RPMI7951 (cell line): ENCODE data around the gene PEAK3. TPM values are rescaled to one million over a fixed set of nuclear protein-coding genes. Genes with fewer than 3 reads are reported as not detected.

Experiments
- DNase-seq: peaks from one replicate; pipeline ENCODE4 v3.0.0-alpha.2; 2012; ENCODE audit warnings: low read depth
- total RNA-seq: library from RNA; depleted of rRNA; stranded (reverse); fragments of >200 nt; shearing (Covaris generic); gene quantifications from 2 replicates; pipeline ENCODE4 v1.2.3, GENCODE V29; 2014; rRNA removed

Gene PEAK3
- total RNA-seq: 0.20 and 0.24 TPM in 2 replicates

DNA sequence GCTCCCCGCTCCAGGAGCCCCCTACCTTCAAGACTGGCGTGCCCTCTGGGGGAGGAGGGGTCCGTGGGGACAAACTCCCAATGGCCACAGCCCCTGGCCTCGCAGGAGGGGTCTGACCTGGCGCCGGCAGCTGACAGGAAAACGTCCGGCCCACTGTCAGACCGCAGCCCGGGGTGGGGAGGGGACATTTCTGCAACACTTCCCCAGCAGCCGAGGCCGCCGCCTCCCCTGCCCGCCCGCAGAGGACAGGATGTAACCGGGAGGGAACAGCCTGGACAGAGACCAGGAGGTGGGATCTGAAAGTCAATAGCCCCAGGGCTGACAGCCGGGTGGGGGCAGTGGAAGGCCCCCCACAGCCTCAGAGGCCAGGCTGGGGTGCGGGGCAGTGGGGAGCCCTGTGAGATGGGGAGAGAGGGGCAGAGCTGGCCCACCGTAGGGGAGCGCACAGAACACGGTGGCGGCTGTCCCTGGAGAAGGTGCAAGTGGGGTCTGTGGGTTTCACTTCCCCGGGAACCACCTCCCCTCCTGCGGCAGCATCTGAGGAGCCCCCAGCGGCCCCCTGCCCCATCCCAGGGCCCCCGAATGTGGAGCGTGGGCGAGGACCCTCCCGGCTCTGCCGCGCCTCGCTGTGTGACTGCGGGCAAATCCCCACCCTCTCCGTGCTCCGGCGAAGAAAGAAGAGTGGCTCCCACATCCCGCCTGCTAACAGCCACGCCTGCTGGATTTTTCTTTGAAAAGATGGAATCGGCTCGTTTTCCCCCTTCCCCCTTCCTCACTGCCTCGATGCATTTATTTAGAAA is at the start of gene PEAK3:
TSS of gene PEAK3 (minus strand) at position 114 of the 800 bp plus-strand sequence. CDS start 1,244 bp downstream, outside the sequence.
- peak; percentile 72 for DNase-seq

GRCh38 chr19:2330632-2331284 is 48.8 kb upstream of the PEAK3 start:
- no peak for DNase-seq

GRCh38 chr19:2330255-2330631 is 48.3 kb upstream of the PEAK3 start:
- no peak for DNase-seq

- no peak for DNase-seq
Observed at GRCh38 chr19:2329501-2329916, 47.5 kb upstream of the PEAK3 start.

GRCh38 chr19:2329149-2329478 is 47.1 kb upstream of the PEAK3 start:
- no peak for DNase-seq

DNA sequence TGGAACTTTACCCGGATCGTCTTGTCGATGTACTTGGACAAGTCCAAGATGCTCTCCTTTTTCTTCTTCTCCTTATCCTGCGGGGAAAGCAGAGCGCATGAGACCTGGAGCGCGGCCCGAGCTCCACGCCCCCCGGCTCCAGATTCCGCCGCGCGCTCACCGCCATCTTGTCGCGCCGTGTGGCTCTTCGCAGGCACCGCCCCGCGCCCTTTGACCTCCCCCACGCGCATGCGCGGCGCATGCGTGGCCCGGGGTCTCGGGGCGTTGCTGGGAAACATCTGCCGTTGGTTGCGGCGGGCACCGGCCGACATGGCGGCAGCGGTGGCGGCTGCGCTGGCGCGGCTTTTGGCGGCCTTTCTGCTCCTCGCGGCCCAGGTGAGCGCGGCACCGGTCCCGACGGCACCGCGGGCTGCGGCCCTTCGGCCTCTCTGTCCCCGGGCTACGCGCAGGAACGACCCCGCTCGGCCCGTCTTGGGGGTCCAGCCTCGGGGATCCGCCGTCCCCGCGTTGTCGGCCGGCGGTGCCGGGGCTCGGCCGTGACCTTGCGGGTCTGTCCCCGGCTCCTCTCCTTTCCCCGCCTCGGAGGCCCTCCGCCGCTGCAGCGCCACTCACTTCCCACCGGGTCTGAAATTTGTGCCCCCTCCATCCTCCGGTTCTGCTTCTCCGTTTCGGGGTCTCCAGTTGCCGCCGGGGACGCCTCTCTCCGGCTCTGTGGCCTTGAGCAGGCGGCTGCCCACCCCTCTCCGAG is 46.6 kb upstream of the PEAK3 start, which contains the start of the genes LSM7 and SPPL2B:
TSS of gene LSM7 (minus strand) at position 186 of the 748 bp plus-strand sequence. CDS start at position 166, 20 bp downstream.
TSS of gene SPPL2B (plus strand) at position 284 of the 748 bp plus-strand sequence. CDS start at position 310, 26 bp downstream.
- DNase-seq: peak; percentile 85

- peak; percentile 80 for DNase-seq
Observed at GRCh38 chr19:2327773-2328400, 45.9 kb upstream of the PEAK3 start.

DNA sequence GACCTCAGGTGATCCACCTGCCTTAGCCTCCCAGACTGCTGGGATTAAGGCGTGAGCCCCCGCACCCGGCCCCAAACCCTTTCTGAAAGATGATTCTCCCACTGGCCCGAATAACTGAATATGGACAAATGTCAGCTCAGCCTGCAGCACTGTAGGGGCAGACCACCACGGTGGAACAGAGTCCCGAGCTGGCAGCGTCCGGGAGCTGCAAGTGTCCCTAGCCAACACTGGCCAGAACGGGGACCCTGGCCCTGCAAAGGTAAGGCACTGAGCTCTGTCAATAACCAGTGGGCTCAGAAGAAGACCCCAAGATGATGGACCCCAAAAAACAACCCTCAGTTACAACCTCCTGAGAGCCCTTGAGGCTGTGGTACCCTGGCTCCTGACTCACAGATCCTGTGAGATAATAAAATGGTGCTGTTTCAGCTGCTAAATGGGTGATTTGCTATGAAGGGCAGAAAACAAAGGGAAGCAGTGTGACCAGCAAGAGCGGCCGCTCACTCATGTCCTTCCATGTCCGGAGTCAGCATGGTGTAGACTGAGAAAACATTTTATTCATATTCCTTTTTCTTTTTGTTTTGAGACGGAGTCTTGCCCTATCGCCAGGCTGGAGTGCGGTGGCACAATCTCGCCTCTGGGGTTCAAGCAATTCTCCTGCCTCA is 44.9 kb upstream of the PEAK3 start:
- DNase-seq: peak; percentile 26

DNA sequence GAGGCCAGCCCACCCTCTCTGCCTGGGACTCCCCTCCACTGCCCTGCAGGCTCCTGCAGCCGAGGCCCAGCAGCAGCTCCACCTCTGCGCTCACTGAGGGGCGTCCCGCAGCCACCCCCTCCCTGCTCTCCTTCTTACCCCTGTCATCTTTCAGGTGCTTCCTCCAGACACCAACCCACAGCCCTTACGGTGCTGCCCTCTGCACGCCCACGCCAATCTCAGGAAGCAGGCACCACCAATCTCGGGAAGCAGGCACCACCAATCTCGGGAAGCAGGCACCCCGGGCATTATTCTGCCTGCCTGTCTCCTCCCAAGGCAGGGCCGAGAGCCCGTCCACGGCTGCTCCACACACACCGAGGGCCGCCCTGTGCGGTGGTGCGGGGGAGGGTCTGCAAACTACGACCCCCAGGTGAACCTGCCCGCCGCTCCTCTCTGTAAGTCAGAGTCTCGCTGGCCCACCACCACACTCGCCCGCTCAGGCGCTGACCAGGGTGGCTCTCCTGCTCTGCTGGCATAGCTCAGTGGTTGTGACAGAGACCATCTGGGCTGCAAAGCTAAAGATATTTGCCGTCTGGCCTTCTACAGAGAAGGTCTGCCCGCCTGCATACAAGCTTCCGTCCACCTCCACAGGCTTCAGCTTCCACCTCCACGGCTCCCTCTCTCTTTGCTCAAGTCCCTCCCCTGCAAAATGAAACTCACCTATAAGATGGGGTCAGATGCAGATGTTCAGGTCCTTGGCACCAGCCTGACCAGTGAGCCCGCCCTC is 43.5 kb upstream of the PEAK3 start:
- no peak for DNase-seq

GRCh38 chr19:2324220-2324948 is 42.4 kb upstream of the PEAK3 start:
- DNase-seq: no peak

DNA sequence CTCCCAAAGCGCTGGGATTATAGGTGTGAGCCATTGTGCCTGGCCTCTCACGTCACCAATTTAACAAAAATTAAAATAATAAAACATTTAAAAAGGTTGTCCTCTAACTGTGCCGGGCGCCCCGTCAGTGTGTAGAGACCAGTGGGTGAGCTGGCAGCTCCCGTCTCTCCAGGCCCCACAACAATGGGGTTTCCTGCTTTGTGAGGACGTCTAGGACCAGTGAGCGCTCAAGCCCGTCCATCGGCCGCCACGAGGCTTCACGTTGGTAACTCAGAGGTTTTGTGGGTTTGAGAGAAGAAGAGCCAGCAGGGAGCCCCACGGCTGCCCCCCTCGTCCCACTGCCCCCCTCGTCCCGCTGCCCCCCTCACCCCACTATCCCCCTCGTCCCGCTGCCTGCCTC is 41.7 kb upstream of the PEAK3 start:
- DNase-seq: no peak

DNA sequence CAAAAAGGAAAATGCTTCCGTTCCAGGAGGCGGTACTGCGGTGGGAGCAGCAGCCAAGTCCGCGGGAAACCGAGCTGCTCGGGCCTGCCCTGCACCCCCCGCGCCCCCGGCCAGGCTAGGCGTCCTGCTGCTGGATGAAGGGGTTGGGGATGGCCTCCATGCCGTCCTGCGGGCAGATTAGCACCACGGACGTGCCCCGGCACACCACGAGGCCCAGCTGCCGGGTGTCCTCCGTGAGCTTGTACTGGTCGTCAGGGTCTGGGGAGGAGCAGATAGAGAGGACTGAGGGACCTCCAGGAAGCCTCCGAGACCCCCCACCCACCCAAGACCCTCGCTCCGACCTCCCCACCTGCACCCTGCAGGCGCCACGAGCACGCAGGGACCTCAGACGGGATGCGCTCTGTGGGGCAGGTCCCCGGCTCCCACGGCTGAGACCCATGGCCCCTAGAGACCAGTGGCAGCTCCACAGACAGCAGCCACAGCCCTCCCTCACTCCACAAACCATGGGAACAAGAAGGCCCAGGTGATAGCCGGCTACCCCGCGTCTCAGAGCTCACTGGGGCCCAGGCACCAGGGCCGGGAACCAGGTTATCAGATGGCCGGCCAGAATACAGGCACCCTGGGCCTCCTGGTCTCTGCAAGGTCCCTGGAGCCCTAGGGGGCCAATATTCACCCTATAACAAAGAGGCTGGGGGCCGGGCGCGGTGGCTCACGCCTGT is 39.7 kb upstream of the PEAK3 start:
- no peak for DNase-seq

DNA sequence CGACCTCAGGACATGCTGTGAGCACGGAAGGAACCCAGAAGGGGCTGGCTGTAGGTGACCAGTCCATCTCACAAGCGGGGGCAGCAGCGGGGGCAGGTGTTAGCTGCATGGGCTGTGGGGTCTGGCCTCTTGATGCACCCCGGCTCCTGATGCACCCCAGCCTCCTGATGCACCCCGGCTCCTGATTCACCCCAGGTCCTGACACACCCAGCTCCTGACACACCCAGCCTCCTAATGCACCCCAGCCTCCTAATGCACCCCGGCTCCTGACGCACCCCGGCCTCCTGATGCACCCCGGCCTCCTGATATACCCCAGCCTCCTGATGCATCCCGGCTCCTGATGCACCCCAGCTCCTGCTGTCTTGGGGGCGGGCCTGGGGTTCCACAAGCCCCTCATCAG is 39.0 kb upstream of the PEAK3 start:
- DNase-seq: no peak

DNA sequence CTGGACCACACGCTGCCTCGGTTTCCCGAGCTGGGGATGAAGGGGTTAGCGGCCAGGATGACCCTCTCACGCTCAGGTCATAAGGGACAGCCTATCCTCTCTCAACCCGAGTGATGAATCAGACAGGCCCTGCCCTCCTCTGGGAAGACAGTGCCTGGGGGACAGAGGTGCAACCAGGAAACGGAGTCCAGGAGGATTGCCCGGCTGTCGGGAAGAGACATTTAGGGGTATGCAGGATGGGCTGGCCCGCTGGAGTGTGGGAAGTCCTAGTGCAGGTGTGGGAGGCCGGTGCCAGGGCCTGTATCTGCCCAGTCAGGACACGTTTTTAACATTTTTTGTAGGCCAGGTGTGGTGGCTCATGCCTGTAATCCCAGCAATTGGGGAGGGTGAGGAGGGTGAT is 38.1 kb upstream of the PEAK3 start:
- no peak for DNase-seq

- DNase-seq: no peak
Observed at GRCh38 chr19:2319551-2319950, 37.6 kb upstream of the PEAK3 start.

- DNase-seq: no peak
Observed at GRCh38 chr19:2318923-2319322, 36.9 kb upstream of the PEAK3 start.

GRCh38 chr19:2317756-2318155 is 35.8 kb upstream of the PEAK3 start:
- no peak for DNase-seq

DNA sequence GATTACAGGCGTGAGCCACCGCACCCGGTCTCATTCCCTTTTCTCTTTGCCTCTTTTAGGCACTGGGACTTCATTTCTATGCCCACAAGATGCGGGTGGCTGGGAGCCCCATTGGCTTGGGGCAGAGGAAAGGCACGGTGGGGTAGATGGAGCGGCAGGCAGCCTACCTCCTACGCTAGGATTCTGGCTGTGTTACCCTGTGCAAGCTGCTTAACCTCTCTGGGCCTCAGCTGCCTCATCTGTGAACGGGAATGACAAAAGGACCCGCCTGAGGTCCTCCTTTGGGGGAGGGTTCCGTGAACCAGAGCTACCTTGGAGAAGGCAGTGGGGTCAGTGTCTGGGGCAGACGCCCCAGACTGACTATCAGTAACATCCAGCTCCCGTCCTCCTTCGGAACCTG is 35.3 kb upstream of the PEAK3 start:
- DNase-seq: no peak

DNA sequence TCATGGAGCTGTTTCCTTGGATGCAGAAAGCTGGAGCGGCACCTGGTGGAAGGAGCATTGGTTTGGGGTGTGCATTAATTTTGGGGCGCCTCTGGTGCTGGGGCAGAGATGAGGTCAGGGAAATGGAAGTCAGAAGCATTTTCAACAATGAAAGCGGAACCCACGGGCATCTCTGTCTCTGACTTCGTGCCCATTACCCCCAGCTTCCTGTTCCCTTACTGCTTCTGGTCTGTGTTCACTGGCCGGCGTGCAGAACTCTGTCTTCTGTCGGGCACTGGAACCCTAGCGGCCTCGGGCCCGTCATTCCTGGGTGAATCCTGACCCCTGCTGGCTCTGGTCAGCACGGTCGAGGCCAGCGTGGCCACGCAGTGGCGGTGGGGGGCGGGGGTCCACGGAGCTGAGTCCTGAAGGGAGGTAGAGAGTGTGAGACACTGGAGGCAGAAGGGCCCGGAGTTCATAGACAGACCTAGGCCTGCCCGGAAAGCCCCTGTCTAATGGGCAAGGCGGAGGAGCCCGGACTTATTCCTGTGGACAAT is 33.9 kb upstream of the PEAK3 start:
- peak; percentile 72 for DNase-seq
